Epithelial cell of esophagus (primary cell): ENCODE measurements around the gene CFAP206.

Experiments used
- DNase-seq: peaks from one replicate; pipeline ENCODE4 v3.0.0; 2010; ENCODE audit warnings: low read depth
- H3K4me3 ChIP-seq: 2 replicates; pipeline ENCODE4 v1.5.1; 2011; ENCODE audit warnings: mild to moderate bottlenecking, low read length, control low read depth
- CTCF ChIP-seq: IDR thresholded peaks from 2 replicates; pipeline ENCODE4 v1.5.1; 2011; ENCODE audit warnings: low read depth, mild to moderate bottlenecking, low read length, control low read depth, inconsistent platforms; ENCODE audit not compliant: insufficient read depth; ENCODE audit errors: missing control alignments

The CFAP206 gene

GRCh38 chr6:87395431-87395830, 12.3 kb upstream of the CFAP206 start:
- H3K4me3 ChIP-seq, result no peak overlapping the region
- TF ChIP-seq CTCF, result no peak
- no peak for DNase-seq

- DNase-seq, result no peak
- H3K4me3 ChIP-seq, result no peak overlapping the region
- TF ChIP-seq CTCF, result no peak
Observed at GRCh38 chr6:87396595-87397392, 11.0 kb upstream of the CFAP206 start.

- TF ChIP-seq CTCF, result no peak
- DNase-seq, result no peak
- no peak overlapping the region for H3K4me3 ChIP-seq
Observed at GRCh38 chr6:87397656-87398055, 10.1 kb upstream of the CFAP206 start.

- TF ChIP-seq CTCF, result no peak
- DNase-seq, result no peak
- no peak overlapping the region for H3K4me3 ChIP-seq
Observed at GRCh38 chr6:87401832-87402231, 5.9 kb upstream of the CFAP206 start.

GRCh38 chr6:87407561-87407900, 241 bp upstream of the CFAP206 start:
- H3K4me3 ChIP-seq, result peak overlapping the region; percentile 73
- no peak for TF ChIP-seq CTCF
- peak; percentile 42 for DNase-seq

- TF ChIP-seq CTCF, result no peak
- no peak for DNase-seq
- peak overlapping the region; percentile 73 for H3K4me3 ChIP-seq
Observed at GRCh38 chr6:87408721-87409155, 966 bp downstream of the CFAP206 start.

GRCh38 chr6:87419266-87419665, 11.5 kb downstream of the CFAP206 start:
- DNase-seq, result no peak
- no peak overlapping the region for H3K4me3 ChIP-seq
- no peak for TF ChIP-seq CTCF
